Effector memory CD8-positive, alpha-beta T cell (primary cell): ENCODE data around the gene IRF2BP1.
"Not testable (repeated sequence)": the region's sequence is repeated elsewhere in the genome, so short reads cannot be mapped to it uniquely, and the experiment has no call there.

Source experiments
- ATAC-seq: fragments of 150-1000 bp; cut with Tn5 transposase; replicated peaks from 2 replicates; pipeline ENCODE4 v1.10.0; 2021; ENCODE audit warnings: mild to moderate bottlenecking, moderate library complexity
- DNase-seq, 3 experiments: peaks; one replicate each; pipeline ENCODE4 v3.0.0; 2021
- H3K27ac Mint-ChIP-seq, 2 donors: one replicate each; pipeline ENCODE4 v1.8.0; 2022; ENCODE audit warnings: mild to moderate bottlenecking in 2 of 2, mixed read lengths in 2 of 2, moderate library complexity in 2 of 2
- H3K27me3 Mint-ChIP-seq, 2 donors: one replicate each; pipeline ENCODE4 v1.8.0; 2022; ENCODE audit warnings: mixed read lengths in 2 of 2
- H3K36me3 Mint-ChIP-seq: one replicate; pipeline ENCODE4 v1.8.0; 2022; ENCODE audit warnings: mild to moderate bottlenecking, moderate library complexity, mixed read lengths; ENCODE audit not compliant: insufficient read depth
- H3K4me1 Mint-ChIP-seq, 2 donors: one replicate each; pipeline ENCODE4 v1.8.0; 2022; ENCODE audit warnings: low read depth in 2 of 2, mixed read lengths in 2 of 2
- H3K4me3 Mint-ChIP-seq, 2 donors: one replicate each; pipeline ENCODE4 v1.8.0; 2022; ENCODE audit warnings: mild to moderate bottlenecking in 2 of 2, mixed read lengths in 2 of 2, moderate library complexity in 2 of 2
- H3K9me3 Mint-ChIP-seq, 2 donors: one replicate each; pipeline ENCODE4 v1.8.0; 2022; ENCODE audit warnings: mixed read lengths in 2 of 2

Gene IRF2BP1

GRCh38 chr19:45899253-45899652 lies 13.3 kb upstream of the IRF2BP1 start:
- Mint-ChIP-seq H3K27me3 (no peaks in the 10 kb centered on the region), H3K27ac (no peak overlapping the region), H3K4me3 (no peak overlapping the region), H3K36me3 (peaks cover 39% of the 10 kb centered on the region), H3K9me3 (no peaks in the 10 kb centered on the region), H3K4me1 (peaks cover 16% of the 10 kb centered on the region in 2 donors)
- DNase-seq, result no peak
- no peak for ATAC-seq

GRCh38 chr19:45897261-45897812 lies 11.4 kb upstream of the IRF2BP1 start:
- Mint-ChIP-seq H3K27ac (peak overlapping the region in 1 of 2 donors; percentile 62), H3K4me3 (no peak overlapping the region), H3K36me3 (peaks cover 31% of the 10 kb centered on the region), H3K9me3 (no peaks in the 10 kb centered on the region), H3K4me1 (peaks cover 12 to 16% of the 10 kb centered on the region in 2 donors), H3K27me3 (no peaks in the 10 kb centered on the region)
- DNase-seq, result no peak
- no peak for ATAC-seq

- H3K9me3 Mint-ChIP-seq, H3K4me3 Mint-ChIP-seq, DNase-seq, H3K27me3 Mint-ChIP-seq, ATAC-seq, H3K27ac Mint-ChIP-seq: not testable (repeated sequence)
- peaks cover 11% of the 10 kb centered on the region in 2 donors for H3K4me1 Mint-ChIP-seq
- peaks cover 23% of the 10 kb centered on the region for H3K36me3 Mint-ChIP-seq
These were observed 10.2 kb upstream of the IRF2BP1 start for GRCh38 chr19:45895983-45896599.

- Mint-ChIP-seq H3K9me3 (no peaks in the 10 kb centered on the region), H3K36me3 (peaks cover 23% of the 10 kb centered on the region), H3K4me1 (peaks cover 6 to 7% of the 10 kb centered on the region in 2 donors), H3K27me3 (no peaks in the 10 kb centered on the region), H3K27ac (no peak overlapping the region), H3K4me3 (no peak overlapping the region)
- DNase-seq, result no peak
- ATAC-seq, result no peak
These were observed 9.6 kb upstream of the IRF2BP1 start for GRCh38 chr19:45895519-45895972.

- Mint-ChIP-seq H3K36me3 (peaks cover 13% of the 10 kb centered on the region), H3K27ac (no peak overlapping the region)
These were observed 4.9 kb upstream of the IRF2BP1 start for GRCh38 chr19:45890877-45891276.

GRCh38 chr19:45889210-45889885 lies 3.4 kb upstream of the IRF2BP1 start:
- Mint-ChIP-seq H3K27me3 (no peaks in the 10 kb centered on the region), H3K36me3 (peaks cover 12% of the 10 kb centered on the region), H3K9me3 (no peaks in the 10 kb centered on the region), H3K4me3 (no peak overlapping the region), H3K4me1 (peaks cover 11 to 15% of the 10 kb centered on the region in 2 donors), H3K27ac (peak overlapping the region; percentile 11 to 45)
- DNase-seq (no peak), ATAC-seq (no peak)

More at GRCh38 chr19:45890877-45891276, 4.9 kb upstream of the IRF2BP1 start:
- Mint-ChIP-seq H3K4me1 (peaks cover 11 to 14% of the 10 kb centered on the region in 2 donors), H3K27me3 (no peaks in the 10 kb centered on the region), H3K9me3 (no peaks in the 10 kb centered on the region), H3K4me3 (no peak overlapping the region)
- ATAC-seq, result no peak
- DNase-seq, result no peak

- H3K4me3 Mint-ChIP-seq, result peak overlapping the region; percentile 94 to 100
- peaks cover 18 to 22% of the 10 kb centered on the region in 2 donors for H3K4me1 Mint-ChIP-seq
- no peaks in the 10 kb centered on the region for H3K27me3 Mint-ChIP-seq
- H3K36me3 Mint-ChIP-seq, result peaks cover 12% of the 10 kb centered on the region
- H3K9me3 Mint-ChIP-seq, result no peaks in the 10 kb centered on the region
- no peak for DNase-seq
- H3K27ac Mint-ChIP-seq, result peak overlapping the region; percentile 91 to 99
- no peak for ATAC-seq
These were observed 1.3 kb upstream of the IRF2BP1 start for GRCh38 chr19:45887200-45887710.

GRCh38 chr19:45886427-45887199 lies 672 bp upstream of the IRF2BP1 start:
- peak overlapping the region; percentile 91 to 99 for H3K27ac Mint-ChIP-seq
- H3K4me1 Mint-ChIP-seq, result peaks cover 18 to 22% of the 10 kb centered on the region in 2 donors
- peak; percentile 72 for ATAC-seq
- peaks cover 12% of the 10 kb centered on the region for H3K36me3 Mint-ChIP-seq
- DNase-seq, result peak; percentile 87 to 93 (median 89)
- no peaks in the 10 kb centered on the region for H3K27me3 Mint-ChIP-seq
- peak overlapping the region; percentile 94 to 100 for H3K4me3 Mint-ChIP-seq
- H3K9me3 Mint-ChIP-seq, result no peaks in the 10 kb centered on the region

GRCh38 chr19:45884682-45885555 lies 1.0 kb downstream of the IRF2BP1 start:
- peaks cover 18 to 22% of the 10 kb centered on the region in 2 donors for H3K4me1 Mint-ChIP-seq
- ATAC-seq, result no peak
- no peaks in the 10 kb centered on the region for H3K27me3 Mint-ChIP-seq
- H3K36me3 Mint-ChIP-seq, result peaks cover 16% of the 10 kb centered on the region
- H3K27ac Mint-ChIP-seq, result no peak overlapping the region
- DNase-seq, result no peak
- H3K4me3 Mint-ChIP-seq, result peak overlapping the region; percentile 46 to 94
- no peaks in the 10 kb centered on the region for H3K9me3 Mint-ChIP-seq

- DNase-seq, result no peak
- peaks cover 18 to 22% of the 10 kb centered on the region in 2 donors for H3K4me1 Mint-ChIP-seq
- ATAC-seq, result no peak
- peaks cover 16% of the 10 kb centered on the region for H3K36me3 Mint-ChIP-seq
- H3K9me3 Mint-ChIP-seq, result no peaks in the 10 kb centered on the region
- H3K27ac Mint-ChIP-seq, result peak overlapping the region in 1 of 2 donors; percentile 6
- peaks cover under 1 to 2% of the 10 kb centered on the region in 2 donors for H3K27me3 Mint-ChIP-seq
- H3K4me3 Mint-ChIP-seq, result peak overlapping the region; percentile 74 to 78
These were observed 1.9 kb downstream of the IRF2BP1 start for GRCh38 chr19:45883881-45884681.

- no peak for ATAC-seq
- no peaks in the 10 kb centered on the region for H3K9me3 Mint-ChIP-seq
- DNase-seq, result no peak
- H3K27me3 Mint-ChIP-seq, result peaks cover 6 to 7% of the 10 kb centered on the region in 2 donors
- peaks cover 16% of the 10 kb centered on the region for H3K36me3 Mint-ChIP-seq
- H3K27ac Mint-ChIP-seq, result peak overlapping the region in 1 of 2 donors; percentile 6
- H3K4me3 Mint-ChIP-seq, result peak overlapping the region; percentile 74 to 78
- H3K4me1 Mint-ChIP-seq, result peaks cover 18 to 22% of the 10 kb centered on the region in 2 donors
These were observed 2.4 kb downstream of the IRF2BP1 start for GRCh38 chr19:45883586-45883880.
